Measurements from ENCODE around the gene PKP1.

Gene PKP1

DNA sequence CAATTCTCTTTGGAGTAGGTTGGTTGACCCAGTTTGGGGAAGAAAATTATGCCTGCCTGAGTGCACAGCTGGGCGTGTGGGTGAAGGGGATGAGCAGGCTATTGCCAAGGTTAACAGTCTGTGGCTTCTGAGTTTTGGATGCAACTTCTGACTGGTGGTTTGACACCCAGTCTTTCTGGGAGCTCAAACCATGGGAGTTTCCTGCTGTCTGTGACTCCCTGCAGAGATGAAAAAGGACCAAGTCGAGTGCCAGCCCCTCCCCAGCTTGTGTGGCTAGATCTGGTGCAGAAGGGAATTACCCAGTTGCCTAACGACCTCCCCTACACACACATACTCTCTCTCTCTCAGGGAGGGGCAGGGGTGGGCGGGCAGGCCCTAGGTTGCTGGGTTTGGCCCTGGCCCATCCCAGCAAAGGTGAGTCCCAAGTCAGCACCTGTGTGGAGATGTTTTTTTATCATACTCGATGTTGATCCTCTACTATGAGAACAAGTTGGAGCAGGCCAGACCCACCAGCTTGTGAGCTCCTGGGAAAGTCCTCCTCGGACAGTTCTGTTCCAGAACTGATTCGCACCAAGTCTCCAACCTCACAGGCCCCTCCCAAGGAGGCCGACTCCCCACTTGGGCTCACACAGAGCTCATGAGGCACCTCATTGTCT, 28.2 kb downstream of the PKP1 start:
- Histone ChIP-seq H3K4me2 (ENCODE audit: low read length) (no peak overlapping the region), H3K4me1 (ENCODE audit: control insufficient read depth, low read length) (no peaks in the 10 kb centered on the region), H3K79me2 (ENCODE audit: control insufficient read depth, low read length) (no peaks in the 10 kb centered on the region), H3K36me3 (ENCODE audit: control insufficient read depth, low read length) (no peaks in the 10 kb centered on the region), H3K27me3 (ENCODE audit: control insufficient read depth, low read length) (peaks cover 10% of the 10 kb centered on the region), H3F3A (ENCODE audit: control insufficient read depth, insufficient read depth) (no peaks in the 10 kb centered on the region), H3K9me2 (replicated peaks; ENCODE audit: control insufficient read depth, low read length) (no peaks in the 10 kb centered on the region), H3K4me3 (ENCODE audit: low read length) (no peak overlapping the region), H4K20me1 (ENCODE audit: control insufficient read depth, insufficient read depth, low read depth, low read length) (no peaks in the 10 kb centered on the region), H3K27ac (ENCODE audit: low read depth, low read length) (no peak overlapping the region), H3K9me3 (ENCODE audit: control insufficient read depth, insufficient read depth, low read length) (no peaks in the 10 kb centered on the region)
- TF ChIP-seq EZH2phosphoT487 (IDR thresholded peaks at IDR 0.05; ENCODE audit: borderline replicate concordance, low read length): no peak
- TF ChIP-seq, protein P1, sequence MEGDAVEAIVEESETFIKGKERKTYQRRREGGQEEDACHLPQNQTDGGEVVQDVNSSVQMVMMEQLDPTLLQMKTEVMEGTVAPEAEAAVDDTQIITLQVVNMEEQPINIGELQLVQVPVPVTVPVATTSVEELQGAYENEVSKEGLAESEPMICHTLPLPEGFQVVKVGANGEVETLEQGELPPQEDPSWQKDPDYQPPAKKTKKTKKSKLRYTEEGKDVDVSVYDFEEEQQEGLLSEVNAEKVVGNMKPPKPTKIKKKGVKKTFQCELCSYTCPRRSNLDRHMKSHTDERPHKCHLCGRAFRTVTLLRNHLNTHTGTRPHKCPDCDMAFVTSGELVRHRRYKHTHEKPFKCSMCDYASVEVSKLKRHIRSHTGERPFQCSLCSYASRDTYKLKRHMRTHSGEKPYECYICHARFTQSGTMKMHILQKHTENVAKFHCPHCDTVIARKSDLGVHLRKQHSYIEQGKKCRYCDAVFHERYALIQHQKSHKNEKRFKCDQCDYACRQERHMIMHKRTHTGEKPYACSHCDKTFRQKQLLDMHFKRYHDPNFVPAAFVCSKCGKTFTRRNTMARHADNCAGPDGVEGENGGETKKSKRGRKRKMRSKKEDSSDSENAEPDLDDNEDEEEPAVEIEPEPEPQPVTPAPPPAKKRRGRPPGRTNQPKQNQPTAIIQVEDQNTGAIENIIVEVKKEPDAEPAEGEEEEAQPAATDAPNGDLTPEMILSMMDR (IDR thresholded peaks at IDR 0.05; ENCODE audit: low read depth, low read length, poor library complexity, severe bottlenecking): no peak

- Histone ChIP-seq H4K20me1 (ENCODE audit: control insufficient read depth, insufficient read depth, low read depth, low read length) (no peaks in the 10 kb centered on the region), H3K27me3 (ENCODE audit: control insufficient read depth, low read length) (peaks cover 10% of the 10 kb centered on the region), H3F3A (ENCODE audit: control insufficient read depth, insufficient read depth) (no peaks in the 10 kb centered on the region), H3K9me2 (replicated peaks; ENCODE audit: control insufficient read depth, low read length) (no peaks in the 10 kb centered on the region), H3K4me3 (ENCODE audit: low read length) (no peak overlapping the region), H3K4me1 (ENCODE audit: control insufficient read depth, low read length) (no peaks in the 10 kb centered on the region), H3K9me3 (ENCODE audit: control insufficient read depth, insufficient read depth, low read length) (no peaks in the 10 kb centered on the region), H3K79me2 (ENCODE audit: control insufficient read depth, low read length) (no peaks in the 10 kb centered on the region), H3K27ac (ENCODE audit: low read depth, low read length) (no peak overlapping the region), H3K36me3 (ENCODE audit: control insufficient read depth, low read length) (no peaks in the 10 kb centered on the region), H3K4me2 (ENCODE audit: low read length) (no peak overlapping the region)
- TF ChIP-seq, protein P1 (IDR thresholded peaks at IDR 0.05; ENCODE audit: low read depth, low read length, poor library complexity, severe bottlenecking): no peak
- TF ChIP-seq EZH2phosphoT487 (IDR thresholded peaks at IDR 0.05; ENCODE audit: borderline replicate concordance, low read length): no peak
Measured at GRCh38 chr1:201312298-201312697, 29.0 kb downstream of the PKP1 start.

DNA sequence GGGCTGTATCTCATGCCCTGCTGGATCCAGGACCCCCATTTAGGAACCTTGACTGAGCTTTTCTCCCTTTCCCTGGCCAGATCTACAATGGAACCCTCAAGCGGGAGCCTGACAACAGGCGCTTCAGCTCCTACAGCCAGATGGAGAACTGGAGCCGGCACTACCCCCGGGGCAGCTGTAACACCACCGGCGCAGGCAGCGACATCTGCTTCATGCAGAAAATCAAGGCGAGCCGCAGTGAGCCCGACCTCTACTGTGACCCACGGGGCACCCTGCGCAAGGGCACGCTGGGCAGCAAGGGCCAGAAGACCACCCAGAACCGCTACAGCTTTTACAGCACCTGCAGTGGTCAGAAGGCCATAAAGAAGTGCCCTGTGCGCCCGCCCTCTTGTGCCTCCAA, 29.8 kb downstream of the PKP1 start:
- no peak overlapping the region for H3K27ac ChIP-seq (ENCODE audit: low read depth, low read length)
- no peaks in the 10 kb centered on the region for H3K79me2 ChIP-seq (ENCODE audit: control insufficient read depth, low read length)
- H3K27me3 ChIP-seq (ENCODE audit: control insufficient read depth, low read length): peaks cover 10% of the 10 kb centered on the region
- H4K20me1 ChIP-seq (ENCODE audit: control insufficient read depth, insufficient read depth, low read depth, low read length): no peaks in the 10 kb centered on the region
- H3F3A ChIP-seq (ENCODE audit: control insufficient read depth, insufficient read depth): no peaks in the 10 kb centered on the region
- H3K4me1 ChIP-seq (ENCODE audit: control insufficient read depth, low read length): no peaks in the 10 kb centered on the region
- no peaks in the 10 kb centered on the region for H3K36me3 ChIP-seq (ENCODE audit: control insufficient read depth, low read length)
- no peak overlapping the region for H3K4me3 ChIP-seq (ENCODE audit: low read length)
- TF ChIP-seq EZH2phosphoT487 (IDR thresholded peaks at IDR 0.05; ENCODE audit: borderline replicate concordance, low read length): no peak
- TF ChIP-seq, protein P1 (IDR thresholded peaks at IDR 0.05; ENCODE audit: low read depth, low read length, poor library complexity, severe bottlenecking): no peak
- no peak overlapping the region for H3K4me2 ChIP-seq (ENCODE audit: low read length)
- H3K9me3 ChIP-seq (ENCODE audit: control insufficient read depth, insufficient read depth, low read length): no peaks in the 10 kb centered on the region
- no peaks in the 10 kb centered on the region for H3K9me2 ChIP-seq (replicated peaks; ENCODE audit: control insufficient read depth, low read length)

All from DOHH2 (cell line).